ENCODE data around the gene ZBTB7C.

DNA sequence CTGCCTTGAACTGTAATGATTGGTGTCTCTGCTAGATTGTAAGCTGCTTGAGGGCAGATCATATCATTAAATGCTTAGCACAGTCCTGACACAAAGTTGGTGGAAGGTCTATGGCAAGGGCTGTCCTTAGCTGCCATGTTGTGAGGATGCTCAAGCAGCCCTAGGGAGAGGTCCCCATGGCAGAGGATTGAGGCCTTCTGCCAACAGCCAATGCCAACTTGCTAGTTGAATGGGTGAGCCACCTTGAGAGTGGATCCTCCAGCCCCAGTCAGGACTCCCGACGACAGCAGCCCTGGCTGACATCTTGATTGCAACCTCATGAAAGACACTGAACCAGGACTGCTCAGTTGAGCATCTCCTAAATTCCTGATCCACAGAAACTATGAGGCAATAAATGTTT lies 363.4 kb downstream of the ZBTB7C start:
- TF ChIP-seq BHLHE40 (IDR thresholded peaks at IDR 0.05; ENCODE audit: borderline replicate concordance) (no peak), FOXA1 (IDR thresholded peaks at IDR 0.05) (no peak), ARNT (IDR thresholded peaks at IDR 0.05) (no peak), SP1 (IDR thresholded peaks at IDR 0.05) (no peak), CTBP1 (IDR thresholded peaks at IDR 0.05; ENCODE audit: borderline replicate concordance) (no peak), NFRKB (IDR thresholded peaks at IDR 0.05) (no peak), SUZ12 (IDR thresholded peaks at IDR 0.05) (no peak), TARDBP (IDR thresholded peaks at IDR 0.05) (no peak), L3MBTL2 (conservative IDR thresholded peaks at IDR 0.05) (no peak), ELF4 (IDR thresholded peaks at IDR 0.05) (no peak), LEF1 (IDR thresholded peaks at IDR 0.05; ENCODE audit: borderline replicate concordance) (no peak)
- TF ChIP-seq, protein P1, sequence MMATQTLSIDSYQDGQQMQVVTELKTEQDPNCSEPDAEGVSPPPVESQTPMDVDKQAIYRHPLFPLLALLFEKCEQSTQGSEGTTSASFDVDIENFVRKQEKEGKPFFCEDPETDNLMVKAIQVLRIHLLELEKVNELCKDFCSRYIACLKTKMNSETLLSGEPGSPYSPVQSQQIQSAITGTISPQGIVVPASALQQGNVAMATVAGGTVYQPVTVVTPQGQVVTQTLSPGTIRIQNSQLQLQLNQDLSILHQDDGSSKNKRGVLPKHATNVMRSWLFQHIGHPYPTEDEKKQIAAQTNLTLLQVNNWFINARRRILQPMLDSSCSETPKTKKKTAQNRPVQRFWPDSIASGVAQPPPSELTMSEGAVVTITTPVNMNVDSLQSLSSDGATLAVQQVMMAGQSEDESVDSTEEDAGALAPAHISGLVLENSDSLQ (IDR thresholded peaks at IDR 0.05), result no peak
